Mucosa of descending colon (tissue), 3 donors: Measurements from ENCODE around the gene DLG2. TPM values are rescaled to one million over a fixed set of nuclear protein-coding genes. Genes with fewer than 3 reads are reported as not detected.

Source experiments
- ATAC-seq: fragments of 200-7000 bp; cut with Tn5 transposase; one replicate; pipeline ENCODE4 v1.9.1; 2020; ENCODE audit warnings: mild to moderate bottlenecking, moderate library complexity
- DNase-seq, 3 donors: peaks; one replicate each; pipeline ENCODE4 v3.0.0-alpha.2; 2020
- H3K36me3 ChIP-seq: fragments of 200-600 bp; one replicate; pipeline ENCODE4 v1.8.0; 2021; ENCODE audit warnings: low read depth, mild to moderate bottlenecking
- H3K4me1 ChIP-seq: fragments of 200-600 bp; one replicate; pipeline ENCODE4 v1.8.0; 2021; ENCODE audit warnings: low read depth, mild to moderate bottlenecking
- H3K4me3 ChIP-seq: fragments of 200-600 bp; one replicate; pipeline ENCODE4 v1.8.0; 2021; ENCODE audit warnings: mild to moderate bottlenecking
- H3K9me3 ChIP-seq: fragments of 200-600 bp; one replicate; pipeline ENCODE4 v1.8.0; 2021; ENCODE audit warnings: mild to moderate bottlenecking
- intact Hi-C, 2 donors: fragments of 100-400 bp; cut with DNase I in 1 of 2; cut with micrococcal nuclease in 1 of 2; formaldehyde crosslinking; loops; one replicate each; pipeline versions ENCODE4 v1.11.0 to v1.11.1; 2022; cut with DNase I, micrococcal nuclease
- total RNA-seq, 3 donors: library from RNA; stranded (reverse); fragmentation: NEBNext Ultra II Directional in 2 of 3; extraction: Animal tissue kit (Norgen Biotek cat#: 25700) in 2 of 3; gene quantifications; one replicate each; pipeline versions ENCODE4 v1.2.1 to v1.2.4, GENCODE V29; 2021 to 2023
- TF ChIP-seq, protein P1 (sequence below): fragments of 200-600 bp; IDR thresholded peaks from one replicate; pipeline ENCODE4 v1.8.0; 2022; ENCODE audit warnings: antibody characterized with exemption, mild to moderate bottlenecking
- donor health status: DM: no; HTN: no; CAD: no; lungs with moderate emphysema.
- donor health status: DM: no; HTN: no; CAD: no.
- donor health status: DM: no; HTN: yes; CAD: no.

Gene DLG2
- total RNA-seq, 3 donors from 2014 or later, result 2.1 to 11.1 (median 2.4) TPM

DNA sequence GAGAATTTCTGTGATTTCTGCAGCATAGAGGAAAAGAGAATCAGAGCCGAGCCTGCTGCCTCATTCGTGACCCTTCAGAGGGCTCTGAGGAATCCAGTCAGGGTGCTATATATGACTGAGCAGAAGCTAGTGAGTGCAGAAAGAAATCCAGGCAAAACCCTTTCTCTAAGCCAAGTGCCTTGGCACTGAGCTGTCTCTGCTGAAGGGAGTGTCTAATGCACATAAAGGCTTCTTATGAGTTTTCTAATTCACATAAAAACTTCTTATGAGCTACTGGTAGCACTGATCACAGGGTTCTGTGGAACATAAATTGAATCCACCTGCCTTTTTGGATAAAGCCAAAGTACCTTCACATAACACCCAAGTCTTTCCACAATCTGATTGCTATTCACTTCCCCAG lies 1555.3 kb downstream of the DLG2 start:
- TF ChIP-seq, protein P1, sequence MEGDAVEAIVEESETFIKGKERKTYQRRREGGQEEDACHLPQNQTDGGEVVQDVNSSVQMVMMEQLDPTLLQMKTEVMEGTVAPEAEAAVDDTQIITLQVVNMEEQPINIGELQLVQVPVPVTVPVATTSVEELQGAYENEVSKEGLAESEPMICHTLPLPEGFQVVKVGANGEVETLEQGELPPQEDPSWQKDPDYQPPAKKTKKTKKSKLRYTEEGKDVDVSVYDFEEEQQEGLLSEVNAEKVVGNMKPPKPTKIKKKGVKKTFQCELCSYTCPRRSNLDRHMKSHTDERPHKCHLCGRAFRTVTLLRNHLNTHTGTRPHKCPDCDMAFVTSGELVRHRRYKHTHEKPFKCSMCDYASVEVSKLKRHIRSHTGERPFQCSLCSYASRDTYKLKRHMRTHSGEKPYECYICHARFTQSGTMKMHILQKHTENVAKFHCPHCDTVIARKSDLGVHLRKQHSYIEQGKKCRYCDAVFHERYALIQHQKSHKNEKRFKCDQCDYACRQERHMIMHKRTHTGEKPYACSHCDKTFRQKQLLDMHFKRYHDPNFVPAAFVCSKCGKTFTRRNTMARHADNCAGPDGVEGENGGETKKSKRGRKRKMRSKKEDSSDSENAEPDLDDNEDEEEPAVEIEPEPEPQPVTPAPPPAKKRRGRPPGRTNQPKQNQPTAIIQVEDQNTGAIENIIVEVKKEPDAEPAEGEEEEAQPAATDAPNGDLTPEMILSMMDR, result no peak

DNA sequence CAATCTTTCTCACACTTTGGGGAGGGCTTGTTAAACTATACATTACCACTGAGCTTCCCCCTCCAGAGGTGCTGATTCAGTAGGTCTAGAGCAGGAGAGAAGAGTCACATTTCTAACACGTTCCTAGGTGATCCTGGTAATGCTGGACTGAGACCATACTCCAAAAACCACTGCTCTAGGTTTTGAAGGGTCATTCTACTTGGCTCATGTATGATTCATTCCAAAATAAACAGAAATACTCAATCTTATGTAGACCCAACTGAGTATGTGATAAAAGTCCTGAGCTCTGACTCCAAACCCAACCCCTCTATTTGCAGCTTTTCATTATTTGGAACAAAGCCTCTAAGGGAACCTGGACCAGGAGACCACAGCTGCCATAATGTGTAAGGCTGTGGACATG lies 1558.1 kb downstream of the DLG2 start:
- ATAC-seq, result no peak
- H3K4me3 ChIP-seq, result no peak overlapping the region
- H3K4me1 ChIP-seq, result no peaks in the 10 kb centered on the region
- intact Hi-C loops, result no loop called here
- DNase-seq, result no peak
- H3K9me3 ChIP-seq, result no peaks in the 10 kb centered on the region
- H3K36me3 ChIP-seq, result no peaks in the 10 kb centered on the region
- TF ChIP-seq, protein P1, result no peak

More for the DNA sequence above, 1555.3 kb downstream of the DLG2 start:
- DNase-seq (no peak), ATAC-seq (no peak)
- Histone ChIP-seq H3K4me3 (no peak overlapping the region), H3K36me3 (no peaks in the 10 kb centered on the region), H3K4me1 (no peaks in the 10 kb centered on the region), H3K9me3 (no peaks in the 10 kb centered on the region)
- intact Hi-C loops, result no loop called here

DNA sequence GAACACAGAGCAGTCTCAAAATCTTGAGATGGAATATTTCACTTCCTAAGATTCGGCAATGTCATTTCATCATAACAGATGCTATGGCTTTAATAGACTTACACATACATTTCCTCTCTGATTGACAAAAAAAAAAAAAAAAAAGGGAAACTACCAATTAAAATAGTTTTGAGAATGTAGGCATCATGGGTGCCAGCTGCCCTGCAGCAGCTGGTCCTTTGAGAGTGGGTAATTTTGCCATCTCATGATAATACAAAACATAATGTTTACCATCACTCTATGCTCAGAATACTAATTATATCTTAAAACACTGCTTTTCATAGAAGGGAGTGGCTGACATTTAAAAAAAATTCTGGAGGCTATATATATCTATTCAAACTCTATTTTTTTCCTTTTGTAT lies 1565.4 kb downstream of the DLG2 start:
- TF ChIP-seq, protein P1, result no peak
- ATAC-seq (no peak), DNase-seq (no peak)
- Histone ChIP-seq H3K36me3 (no peaks in the 10 kb centered on the region), H3K4me1 (no peaks in the 10 kb centered on the region), H3K9me3 (no peaks in the 10 kb centered on the region), H3K4me3 (no peak overlapping the region)
- intact Hi-C loops, result no loop called here

DNA sequence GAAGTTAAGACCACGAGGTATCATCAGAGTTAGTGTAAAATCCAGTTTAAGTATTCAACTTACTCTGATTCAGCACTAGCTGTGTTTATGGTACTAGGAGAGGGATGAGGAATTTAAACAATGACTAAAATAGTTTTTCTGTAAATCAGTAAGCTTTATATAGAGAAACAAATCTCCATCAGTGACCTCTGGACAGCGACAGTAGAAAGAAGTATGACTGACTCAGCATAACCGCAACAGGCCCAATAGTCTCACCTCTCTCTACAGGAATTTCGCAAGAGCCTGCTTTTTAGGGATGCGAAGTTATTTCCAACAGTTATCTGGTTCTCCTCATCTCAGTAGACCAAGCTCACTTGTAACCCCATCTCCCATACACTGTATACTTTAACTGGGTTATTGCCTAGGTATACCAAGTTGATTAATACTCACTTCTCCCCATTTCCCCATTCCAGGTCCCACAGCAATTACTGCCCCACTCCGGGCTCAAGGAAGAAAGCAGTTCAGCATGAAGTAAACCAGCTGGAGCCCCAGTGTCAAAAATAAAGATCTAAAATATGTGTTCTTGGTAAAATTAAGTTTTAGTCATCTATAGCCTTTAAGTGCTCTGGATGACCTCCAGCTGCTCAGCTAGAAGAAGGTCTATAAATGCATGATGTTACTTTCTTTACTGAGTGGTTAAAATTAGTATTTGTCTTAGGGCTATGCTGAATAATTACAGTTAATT lies 1570.3 kb downstream of the DLG2 start:
- Histone ChIP-seq H3K36me3 (no peaks in the 10 kb centered on the region), H3K4me1 (no peaks in the 10 kb centered on the region), H3K9me3 (no peaks in the 10 kb centered on the region), H3K4me3 (no peak overlapping the region)
- TF ChIP-seq, protein P1, result no peak
- intact Hi-C loops, result no loop called here
- ATAC-seq (no peak), DNase-seq (no peak)

DNA sequence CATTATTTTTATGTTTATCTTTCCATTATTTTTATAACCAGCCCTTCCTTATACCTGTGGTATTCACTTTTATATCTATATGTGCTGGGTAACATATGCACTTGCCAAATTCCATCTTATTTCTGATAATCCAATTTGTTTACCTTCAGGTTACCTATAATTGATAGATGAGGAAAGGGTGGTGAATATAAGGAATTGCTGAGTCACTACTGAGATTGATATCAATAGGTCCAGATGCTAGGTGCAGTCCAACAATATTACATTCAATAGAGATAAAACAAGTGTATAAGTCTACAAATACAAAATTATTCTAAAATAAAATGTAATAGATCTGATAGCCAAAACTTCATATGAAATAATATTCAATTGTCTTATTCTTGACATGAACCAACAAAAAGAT lies 1582.0 kb downstream of the DLG2 start:
- H3K4me3 ChIP-seq, result no peak overlapping the region
- H3K36me3 ChIP-seq, result no peaks in the 10 kb centered on the region
- no peaks in the 10 kb centered on the region for H3K4me1 ChIP-seq
- intact Hi-C loops, result no loop called here
- no peak for ATAC-seq
- DNase-seq, result no peak
- TF ChIP-seq, protein P1, result no peak
- H3K9me3 ChIP-seq, result peaks cover 3% of the 10 kb centered on the region
